Measurements from ENCODE around the gene PTPN4. TPM values are rescaled to one million over a fixed set of nuclear protein-coding genes. Genes with fewer than 3 reads are reported as not detected.

PTPN4 gene
- total and polyA plus RNA-seq, 2 of the 8 experiments (the other 6 are each of a cell fraction or from before 2014, with no cell fraction given), result 28.5 to 105 TPM

DNA sequence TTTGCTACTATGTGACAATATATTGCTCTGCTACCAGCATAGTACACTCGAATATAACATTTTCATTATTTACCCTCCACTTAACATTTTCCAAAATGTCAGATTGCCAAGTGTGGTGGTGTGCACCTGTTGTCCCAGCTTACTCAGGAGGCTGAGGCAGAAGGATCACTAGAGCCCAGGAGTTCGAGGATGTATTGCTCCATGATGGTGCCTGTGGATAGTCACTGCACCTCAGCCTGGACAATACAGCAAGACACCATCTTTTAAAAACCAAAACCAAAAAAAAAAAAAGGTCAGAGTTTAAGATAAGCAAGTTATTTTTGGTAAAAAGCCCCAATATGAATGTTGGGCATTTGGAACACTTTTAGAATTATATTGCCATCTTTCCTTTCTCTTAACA, 178.0 kb downstream of the PTPN4 start:
- Histone ChIP-seq H2BK15ac (ENCODE audit: low read length) (no peak overlapping the region), H3K9me3 (ENCODE audit: insufficient read depth in 2 of 2, low read depth in 1 of 2, low read length in 1 of 2) (no peaks in the 10 kb centered on the region), H3K23ac (ENCODE audit: insufficient read length) (no peak overlapping the region), H4K8ac (ENCODE audit: extremely low read depth, insufficient read depth, low read length) (no peak overlapping the region), H3K23me2 (ENCODE audit: low read depth, low read length) (no peaks in the 10 kb centered on the region), H4K5ac (ENCODE audit: insufficient read length, low read depth, low read length) (no peak overlapping the region), H3K4me2 (ENCODE audit: insufficient read depth in 1 of 2, low read depth in 2 of 2, low read length in 2 of 2) (no peak overlapping the region), H3K27ac (ENCODE audit: low read depth, low read length) (no peak overlapping the region), H3K4ac (replicated peaks; ENCODE audit: insufficient read length, low read depth, low read length) (no peak overlapping the region), H2BK20ac (ENCODE audit: low read length) (no peak overlapping the region), H4K20me1 (replicated peaks in 1 of 2; ENCODE audit: control insufficient read depth in 1 of 2, insufficient read depth in 2 of 2, low read length in 2 of 2) (peaks cover under 1 to 2% of the 10 kb centered on the region in 2 experiments), H3K27me3 (replicated peaks in 1 of 4; ENCODE audit: control insufficient read depth in 3 of 4, extremely low read depth in 1 of 4, insufficient read depth in 3 of 4, low read length in 3 of 4) (no peaks in the 10 kb centered on the region), H3K79me2 (ENCODE audit: control insufficient read depth in 1 of 2, insufficient read depth in 2 of 2, low read length in 2 of 2) (no peaks in the 10 kb centered on the region), H2BK120ac (replicated peaks; ENCODE audit: low read depth, low read length) (no peak overlapping the region), H3K9ac (replicated peaks in 1 of 4; ENCODE audit: extremely low read depth in 1 of 4, low read depth in 3 of 4, low read length in 3 of 4) (no peak overlapping the region), H3K36me3 (ENCODE audit: control insufficient read depth in 2 of 4, insufficient read depth in 4 of 4, low read length in 3 of 4) (peaks cover 2 to 53% (median 28%) of the 10 kb centered on the region in 4 experiments; a peak in 7 of 8 replicates), H3K56ac (replicated peaks; ENCODE audit: insufficient read length, low read depth, low read length) (no peak overlapping the region), H2AFZ (ENCODE audit: low read length) (no peak overlapping the region), H2BK12ac (ENCODE audit: low read depth, low read length) (no peak overlapping the region), H3K79me1 (ENCODE audit: low read depth, low read length) (no peaks in the 10 kb centered on the region), H2BK5ac (ENCODE audit: low read depth, low read length) (no peak overlapping the region), H3K14ac (ENCODE audit: insufficient read length) (no peak overlapping the region), H3K4me3 (ENCODE audit: extremely low read depth in 1 of 4, insufficient read depth in 2 of 4, low read depth in 3 of 4, low read length in 4 of 4) (no peak overlapping the region), H4K91ac (replicated peaks; ENCODE audit: insufficient read length, low read length) (no peak overlapping the region), H3K4me1 (replicated peaks in 1 of 4; ENCODE audit: control insufficient read depth in 3 of 4, insufficient read depth in 4 of 4, low read length in 3 of 4) (no peaks in the 10 kb centered on the region), H3K18ac (ENCODE audit: extremely low read depth, low read length) (no peak overlapping the region), H2AK5ac (ENCODE audit: low read depth, low read length) (no peak overlapping the region)
- TF ChIP-seq SUZ12 (IDR thresholded peaks at IDR 0.05; ENCODE audit: low read length), result no peak
- TF ChIP-seq GTF2F1 (IDR thresholded peaks at IDR 0.05; ENCODE audit: borderline replicate concordance, low read depth, low read length), result no peak
- TF ChIP-seq SP1 (IDR thresholded peaks at IDR 0.05; ENCODE audit: low read depth, low read length), result no peak
- 98% methylated on average over 2 of the region's 2 CpGs; no CpG with 5 or more reads in 1 of the 2 experiments for WGBS, 2 experiments (ENCODE audit: extremely low coverage in 1 of 2, insufficient coverage in 1 of 2, insufficient read length in 1 of 2, insufficient replicate concordance in 2 of 2, low coverage in 1 of 2, low lambda C conversion rate in 2 of 2, missing lambda C conversion rate in 1 of 2)
- DNase-seq (ENCODE audit: low read depth in 1 of 2, low spot score in 2 of 2), result no peak
- no peak for FAIRE-seq
- ChIA-PET CTCF (ENCODE audit: partially characterized antibody) (interaction anchor here (0.6 to 0.9 kb wide), 3 partner anchors 9 to 85 kb away, joined by 3 to 5 read pairs (median 3); no protein-coding TSS in a partner anchor), POLR2A (ENCODE audit: partially characterized antibody) (no interaction called here)

Data from H1 (cell line).